GM12872 (cell line): ENCODE results near the gene PYURF.

ENCODE experiments used
- CTCF ChIP-seq: IDR thresholded peaks from 3 replicates; pipeline ENCODE4 v1.5.1; 2011; ENCODE audit warnings: low read depth, mild to moderate bottlenecking, low read length, moderate library complexity; ENCODE audit not compliant: insufficient read depth

Gene PYURF

GRCh38 chr4:88523325-88524129, at the start of gene PYURF:
Gene PYURF, minus strand, starts transcription at chr4:88523776. Its CDS starts 76 bp downstream, at chr4:88523700.
- TF ChIP-seq CTCF, result no peak

GRCh38 chr4:88570001-88570400, 46.4 kb upstream of the PYURF start:
- no peak for TF ChIP-seq CTCF

GRCh38 chr4:88567591-88567990, 44.0 kb upstream of the PYURF start:
- no peak for TF ChIP-seq CTCF

GRCh38 chr4:88549815-88550214, 26.2 kb upstream of the PYURF start:
- no peak for TF ChIP-seq CTCF

- TF ChIP-seq CTCF, result peak; percentile 70
These were observed 15.9 kb upstream of the PYURF start for GRCh38 chr4:88539322-88540068.

GRCh38 chr4:88537709-88538108, 14.1 kb upstream of the PYURF start:
- no peak for TF ChIP-seq CTCF

- no peak for TF ChIP-seq CTCF
These were observed 11.6 kb upstream of the PYURF start for GRCh38 chr4:88535090-88535755.
